Adrenal gland (tissue), 5 donors: ENCODE data around the gene CDH3.

ENCODE experiments used
- CTCF ChIP-seq, 6 experiments: fragments of 450-650 bp in 4 of 6; fragments of 200-600 bp in 2 of 6; sonication (generic) in 1 of 6; IDR thresholded peaks; 1 replicate in 5 of 6; 2 replicates in 1 of 6; pipeline versions ENCODE4 v1.5.1 to v1.8.0; 2016 to 2021; ENCODE audit warnings: antibody characterized with exemption in 6 of 6, mild to moderate bottlenecking in 2 of 6, moderate library complexity in 1 of 6
- POLR2A ChIP-seq, 2 donors: fragments of 450-650 bp; IDR thresholded peaks; one replicate each; pipeline ENCODE4 v1.6.1; 2017; ENCODE audit warnings: antibody characterized with exemption in 2 of 2, mild to moderate bottlenecking in 2 of 2, moderate library complexity in 1 of 2
- donor health status: DM: no; HTN: no; CAD: no.

- TF ChIP-seq POLR2A (IDR thresholded peaks at IDR 0.05) (no peak), CTCF (IDR thresholded peaks at IDR 0.05) (no peak)
Measured at GRCh38 chr16:68711421-68712139, 66.5 kb downstream of the CDH3 start.
